ENCODE data around the gene B4GALT7.

- TF ChIP-seq FOXJ3 (CRISPR knock-in tag; IDR thresholded peaks at IDR 0.05) = no peak
- no peak for TF ChIP-seq TEAD4 (IDR thresholded peaks at IDR 0.05; ENCODE audit: borderline replicate concordance, insufficient read depth)
Observed at GRCh38 chr5:177602458-177602830, 2.5 kb downstream of the B4GALT7 start.
